WTC11 (cell line): ENCODE results near the gene ADARB2. TPM values are rescaled to one million over a fixed set of nuclear protein-coding genes. Genes with fewer than 3 reads are reported as not detected.
"Not testable (repeated sequence)": the region's sequence is repeated elsewhere in the genome, so short reads cannot be mapped to it uniquely, and the experiment has no call there.

ENCODE experiments used
- ATAC-seq: fragments of 200-7000 bp; cut with Tn5 transposase; 2 replicates; pipeline ENCODE4 v1.10.0; 2021; ENCODE audit warnings: mild to moderate bottlenecking, moderate library complexity
- CTCF ChIA-PET: fragments of 300-600 bp; sonication (Branson Sonifier 250); formaldehyde crosslinking; loops from one replicate; lab custom pipeline; 2021; ENCODE audit warnings: antibody characterized with exemption; lab: Charles Lee
- POLR2A ChIA-PET: fragments of 350-600 bp; sonication (Branson Sonifier 250); formaldehyde crosslinking; loops from one replicate; lab custom pipeline; 2021; ENCODE audit warnings: antibody characterized with exemption; lab: Charles Lee
- DNase-seq: peaks from one replicate; pipeline ENCODE4 v3.0.0; 2021; ENCODE audit warnings: low spot score
- H3K27ac Mint-ChIP-seq: 2 replicates; pipeline ENCODE4 v1.8.0; 2021; ENCODE audit warnings: mixed read lengths
- H3K27me3 Mint-ChIP-seq: 2 replicates; pipeline ENCODE4 v1.8.0; 2021; ENCODE audit warnings: low read depth, mild to moderate bottlenecking, moderate library complexity, mixed read lengths
- H3K36me3 Mint-ChIP-seq: 2 replicates; pipeline ENCODE4 v1.8.0; 2021; ENCODE audit warnings: mixed read lengths
- H3K4me1 Mint-ChIP-seq: 2 replicates; pipeline ENCODE4 v1.8.0; 2022; ENCODE audit warnings: mixed read lengths
- H3K4me3 Mint-ChIP-seq: 2 replicates; pipeline ENCODE4 v1.8.0; 2021; ENCODE audit warnings: mild to moderate bottlenecking, moderate library complexity, mixed read lengths
- H3K9me3 Mint-ChIP-seq: 2 replicates; pipeline ENCODE4 v1.8.0; 2021; ENCODE audit warnings: mixed read lengths
- ATF2 ChIP-seq: sonication (generic); formaldehyde crosslinking; IDR thresholded peaks from 2 replicates; pipeline ENCODE4 v1.8.1; 2022; ENCODE audit warnings: low read depth, missing genetic modification reagents, borderline replicate concordance
- CREB1 ChIP-seq: sonication (generic); formaldehyde crosslinking; IDR thresholded peaks from 2 replicates; pipeline ENCODE4 v1.8.0; 2023; ENCODE audit warnings: mild to moderate bottlenecking, missing genetic modification reagents
- ETV6 ChIP-seq: sonication (generic); formaldehyde crosslinking; IDR thresholded peaks from 2 replicates; pipeline ENCODE4 v1.8.1; 2022; ENCODE audit warnings: mild to moderate bottlenecking, missing genetic modification reagents
- FOXK1 ChIP-seq: sonication (generic); formaldehyde crosslinking; IDR thresholded peaks from 2 replicates; pipeline ENCODE4 v1.8.0; 2022; ENCODE audit warnings: mild to moderate bottlenecking, moderate library complexity, missing genetic modification reagents
- FOXP4 ChIP-seq: sonication (generic); formaldehyde crosslinking; IDR thresholded peaks from 2 replicates; pipeline ENCODE4 v1.8.0; 2022; ENCODE audit warnings: mild to moderate bottlenecking, missing genetic modification reagents
- IRF2 ChIP-seq: sonication (generic); formaldehyde crosslinking; IDR thresholded peaks from 2 replicates; pipeline ENCODE4 v1.8.0; 2022; ENCODE audit warnings: low read depth, missing genetic modification reagents, borderline replicate concordance
- NR2C2 ChIP-seq: sonication (generic); formaldehyde crosslinking; IDR thresholded peaks from 2 replicates; pipeline ENCODE4 v1.8.0; 2022; ENCODE audit warnings: mild to moderate bottlenecking, missing genetic modification reagents
- PRDM15 ChIP-seq: sonication (generic); formaldehyde crosslinking; IDR thresholded peaks from 2 replicates; pipeline ENCODE4 v1.8.0; 2022; ENCODE audit warnings: missing genetic modification reagents
- PRRX2 ChIP-seq: fragments of 250-450 bp; sonication (Bioruptor Pico); IDR thresholded peaks from 2 replicates; pipeline ENCODE4 v1.8.0; 2021; ENCODE audit warnings: mild to moderate bottlenecking
- TCF7 ChIP-seq: sonication (generic); formaldehyde crosslinking; IDR thresholded peaks from 2 replicates; pipeline ENCODE4 v1.8.0; 2022; ENCODE audit warnings: mild to moderate bottlenecking, low read depth, missing genetic modification reagents, moderate library complexity
- ZNF512 ChIP-seq: sonication (generic); formaldehyde crosslinking; IDR thresholded peaks from 2 replicates; pipeline ENCODE4 v1.8.1; 2022; ENCODE audit warnings: missing genetic modification reagents, borderline replicate concordance
- total RNA-seq: library from RNA; stranded (reverse); gene quantifications from 3 replicates; pipeline ENCODE4 v1.2.3, GENCODE V29; 2021
- TF ChIP-seq, protein P1 (sequence below): sonication (generic); formaldehyde crosslinking; IDR thresholded peaks from 2 replicates; pipeline ENCODE4 v1.8.1; 2023; ENCODE audit warnings: mild to moderate bottlenecking, missing genetic modification reagents, borderline replicate concordance
- TF ChIP-seq, protein P2 (sequence below): sonication (generic); formaldehyde crosslinking; IDR thresholded peaks from 2 replicates; pipeline ENCODE4 v1.8.1; 2022; ENCODE audit warnings: mild to moderate bottlenecking, moderate library complexity, missing genetic modification reagents

The ADARB2 gene
- total RNA-seq, 1 experiment from 2014 or later = 3.7 TPM

DNA sequence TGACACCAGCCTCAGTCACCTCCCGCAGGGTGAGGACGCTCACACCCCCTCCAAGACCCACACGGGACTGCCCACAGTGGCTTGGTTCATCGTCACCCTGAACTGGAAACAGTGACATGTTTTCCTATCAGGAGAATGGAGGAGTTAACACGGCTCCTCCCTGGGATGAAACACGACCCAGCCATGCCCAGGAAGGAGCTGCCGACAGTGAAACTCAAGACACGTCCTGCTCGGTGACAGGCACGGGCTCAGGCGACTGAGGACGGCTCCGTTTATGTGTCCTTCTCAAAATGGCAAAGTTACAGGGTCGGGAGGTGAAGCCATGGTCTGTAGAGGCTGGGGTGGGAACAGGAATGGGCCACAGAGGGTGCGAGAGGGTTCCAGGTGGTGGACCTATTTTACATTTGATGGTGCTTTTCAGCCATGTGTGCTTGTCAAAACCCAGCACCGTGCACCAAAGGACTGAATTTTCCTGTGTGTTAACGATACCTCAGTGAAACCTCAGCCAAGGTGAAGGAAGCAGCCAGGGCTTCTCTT is 272.4 kb downstream of the ADARB2 start (continued):
- TF ChIP-seq, protein P1, sequence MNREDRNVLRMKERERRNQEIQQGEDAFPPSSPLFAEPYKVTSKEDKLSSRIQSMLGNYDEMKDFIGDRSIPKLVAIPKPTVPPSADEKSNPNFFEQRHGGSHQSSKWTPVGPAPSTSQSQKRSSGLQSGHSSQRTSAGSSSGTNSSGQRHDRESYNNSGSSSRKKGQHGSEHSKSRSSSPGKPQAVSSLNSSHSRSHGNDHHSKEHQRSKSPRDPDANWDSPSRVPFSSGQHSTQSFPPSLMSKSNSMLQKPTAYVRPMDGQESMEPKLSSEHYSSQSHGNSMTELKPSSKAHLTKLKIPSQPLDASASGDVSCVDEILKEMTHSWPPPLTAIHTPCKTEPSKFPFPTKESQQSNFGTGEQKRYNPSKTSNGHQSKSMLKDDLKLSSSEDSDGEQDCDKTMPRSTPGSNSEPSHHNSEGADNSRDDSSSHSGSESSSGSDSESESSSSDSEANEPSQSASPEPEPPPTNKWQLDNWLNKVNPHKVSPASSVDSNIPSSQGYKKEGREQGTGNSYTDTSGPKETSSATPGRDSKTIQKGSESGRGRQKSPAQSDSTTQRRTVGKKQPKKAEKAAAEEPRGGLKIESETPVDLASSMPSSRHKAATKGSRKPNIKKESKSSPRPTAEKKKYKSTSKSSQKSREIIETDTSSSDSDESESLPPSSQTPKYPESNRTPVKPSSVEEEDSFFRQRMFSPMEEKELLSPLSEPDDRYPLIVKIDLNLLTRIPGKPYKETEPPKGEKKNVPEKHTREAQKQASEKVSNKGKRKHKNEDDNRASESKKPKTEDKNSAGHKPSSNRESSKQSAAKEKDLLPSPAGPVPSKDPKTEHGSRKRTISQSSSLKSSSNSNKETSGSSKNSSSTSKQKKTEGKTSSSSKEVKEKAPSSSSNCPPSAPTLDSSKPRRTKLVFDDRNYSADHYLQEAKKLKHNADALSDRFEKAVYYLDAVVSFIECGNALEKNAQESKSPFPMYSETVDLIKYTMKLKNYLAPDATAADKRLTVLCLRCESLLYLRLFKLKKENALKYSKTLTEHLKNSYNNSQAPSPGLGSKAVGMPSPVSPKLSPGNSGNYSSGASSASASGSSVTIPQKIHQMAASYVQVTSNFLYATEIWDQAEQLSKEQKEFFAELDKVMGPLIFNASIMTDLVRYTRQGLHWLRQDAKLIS = no peak
- no peak for TF ChIP-seq ZNF512 (CRISPR knock-in tag)
- no peak for TF ChIP-seq FOXP4
- TF ChIP-seq IRF2 (CRISPR knock-in tag) = no peak
- no peak for TF ChIP-seq ETV6 (CRISPR knock-in tag)
- TF ChIP-seq PRRX2 = no peak
- no peak for TF ChIP-seq NR2C2 (CRISPR knock-in tag)
- no peak for TF ChIP-seq TCF7 (CRISPR knock-in tag)
- TF ChIP-seq ATF2 = no peak
- TF ChIP-seq CREB1 (CRISPR knock-in tag) = no peak
- no peak for TF ChIP-seq FOXK1 (CRISPR knock-in tag)

DNA sequence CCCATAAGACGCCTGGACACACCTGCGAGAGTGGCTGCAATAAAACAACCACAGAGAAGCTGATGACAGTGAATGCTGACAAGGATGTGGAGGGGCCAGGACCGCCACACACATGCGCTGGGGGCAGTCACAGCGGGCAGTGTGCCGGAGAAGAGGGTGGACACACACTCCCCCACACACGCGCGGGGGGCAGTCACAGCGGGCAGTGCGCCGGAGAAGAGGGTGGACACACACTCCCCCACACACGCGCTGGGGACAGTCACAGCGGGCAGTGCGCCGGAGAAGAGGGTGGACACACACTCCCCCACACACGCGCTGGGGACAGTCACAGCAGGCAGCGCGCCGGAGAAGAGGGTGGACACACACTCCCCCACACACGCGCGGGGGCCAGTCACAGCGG is 273.4 kb downstream of the ADARB2 start:
- H3K27me3 Mint-ChIP-seq, H3K36me3 Mint-ChIP-seq, POLR2A ChIA-PET, ATAC-seq, H3K4me3 Mint-ChIP-seq, H3K4me1 Mint-ChIP-seq, DNase-seq, H3K9me3 Mint-ChIP-seq, CTCF ChIA-PET, H3K27ac Mint-ChIP-seq: not testable (repeated sequence)

DNA sequence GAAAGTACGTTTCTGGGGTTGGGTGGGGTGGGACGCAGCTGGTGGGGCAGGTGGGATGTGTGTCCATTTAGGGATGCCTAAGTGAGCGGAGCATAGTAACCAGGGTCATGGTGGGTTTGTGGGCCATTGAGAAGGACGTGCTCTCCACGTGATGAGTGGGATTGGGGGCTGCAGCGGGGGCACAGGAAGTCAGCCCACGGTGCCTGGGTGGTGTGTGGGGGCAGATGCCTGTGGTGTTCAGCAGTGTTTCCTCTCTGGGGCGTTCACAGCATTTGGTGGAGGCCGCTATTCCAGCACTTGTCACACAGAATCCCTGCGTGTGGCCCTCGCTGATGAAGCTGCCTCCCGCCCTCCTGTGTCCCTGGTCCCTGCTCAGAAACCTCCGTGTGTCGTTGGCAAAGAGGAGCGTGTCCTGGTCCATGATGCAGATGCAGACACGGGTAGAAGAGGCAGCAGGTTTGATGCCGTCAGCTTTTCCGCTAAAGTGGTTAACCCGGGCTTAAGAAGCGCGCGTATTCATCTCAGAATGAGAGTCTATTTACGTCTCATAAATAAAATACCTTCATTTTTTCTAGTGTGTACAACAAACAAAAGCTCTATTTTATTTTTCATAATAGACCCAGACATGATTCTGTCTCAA is 274.2 kb downstream of the ADARB2 start:
- H3K36me3 Mint-ChIP-seq = no peaks in the 10 kb centered on the region
- no peaks in the 10 kb centered on the region; the same call in none of the 2 replicates for H3K27me3 Mint-ChIP-seq
- H3K4me1 Mint-ChIP-seq = 0 out of 2 replicates have a peak, but pooled peaks cover 5% of the 10 kb centered on the region
- POLR2A ChIA-PET = no interaction called here
- H3K27ac Mint-ChIP-seq = no peak overlapping the region
- no peak overlapping the region for H3K4me3 Mint-ChIP-seq
- CTCF ChIA-PET = no interaction called here
- no peaks in the 10 kb centered on the region for H3K9me3 Mint-ChIP-seq
- DNase-seq = no peak
- no peak for ATAC-seq
- TF ChIP-seq, protein P2, sequence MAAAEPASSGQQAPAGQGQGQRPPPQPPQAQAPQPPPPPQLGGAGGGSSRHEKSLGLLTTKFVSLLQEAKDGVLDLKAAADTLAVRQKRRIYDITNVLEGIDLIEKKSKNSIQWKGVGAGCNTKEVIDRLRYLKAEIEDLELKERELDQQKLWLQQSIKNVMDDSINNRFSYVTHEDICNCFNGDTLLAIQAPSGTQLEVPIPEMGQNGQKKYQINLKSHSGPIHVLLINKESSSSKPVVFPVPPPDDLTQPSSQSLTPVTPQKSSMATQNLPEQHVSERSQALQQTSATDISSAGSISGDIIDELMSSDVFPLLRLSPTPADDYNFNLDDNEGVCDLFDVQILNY (CRISPR knock-in tag) = no peak
- TF ChIP-seq ATF2 (no peak), ZNF512 (CRISPR knock-in tag) (no peak), PRDM15 (CRISPR knock-in tag) (no peak)
